ENCODE measurements around the gene MTHFD2L. TPM values are rescaled to one million over a fixed set of nuclear protein-coding genes. Genes with fewer than 3 reads are reported as not detected.

The MTHFD2L gene
- total RNA-seq, 1 experiment from 2014 or later = 11.6 TPM

DNA sequence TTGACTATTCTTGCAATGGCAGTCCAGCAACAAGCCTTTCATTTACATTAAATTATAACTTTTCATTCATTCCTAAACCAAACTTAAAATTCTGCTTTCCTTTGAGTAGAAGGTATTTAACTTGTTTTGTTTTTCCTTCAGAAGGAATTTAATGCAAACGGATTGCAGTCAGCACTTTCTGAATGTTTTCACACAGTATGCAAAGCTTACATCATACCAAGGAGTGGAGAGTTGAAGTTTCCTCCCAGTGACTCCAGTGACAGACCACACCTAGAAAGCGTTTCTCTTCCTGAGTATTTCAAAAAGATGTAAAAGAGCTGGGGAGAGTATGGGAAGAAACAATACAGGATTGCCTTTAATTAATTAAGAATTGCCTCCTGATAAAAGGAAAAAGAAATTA lies 158.5 kb downstream of the MTHFD2L start:
- Histone ChIP-seq H2BK20ac (ENCODE audit: low read depth, low read length, poor library complexity, severe bottlenecking) (no peak overlapping the region), H3K9ac (ENCODE audit: extremely low read depth, insufficient read length, low read length) (no peak overlapping the region), H3K23me2 (ENCODE audit: insufficient read length, low read depth, low read length, poor library complexity, severe bottlenecking) (no peaks in the 10 kb centered on the region), H3K4me2 (ENCODE audit: insufficient read depth, insufficient read length, low read length) (no peak overlapping the region), H3T11ph (ENCODE audit: low read length) (no peak overlapping the region), H4K20me1 (ENCODE audit: control insufficient read depth, insufficient read depth, insufficient read length) (no peaks in the 10 kb centered on the region), H3K18ac (ENCODE audit: insufficient read length, low read depth, low read length) (no peak overlapping the region), H4K8ac (replicated peaks; ENCODE audit: insufficient read length, low read depth, low read length) (no peak overlapping the region), H2AK5ac (ENCODE audit: insufficient read length, low read length) (no peak overlapping the region), H3K79me2 (ENCODE audit: insufficient read depth, low read length) (no peaks in the 10 kb centered on the region), H2BK12ac (ENCODE audit: insufficient read length, low read depth, low read length) (no peak overlapping the region), H3K79me1 (ENCODE audit: insufficient read depth, low read depth, low read length, poor library complexity, severe bottlenecking) (no peaks in the 10 kb centered on the region), H3K4me1 (ENCODE audit: insufficient read depth, low read length) (peaks cover 3% of the 10 kb centered on the region; the same call in 1 of the 2 replicates), H2BK120ac (ENCODE audit: low read depth, low read length, poor library complexity, severe bottlenecking) (no peak overlapping the region), H2BK15ac (ENCODE audit: low read depth, low read length) (no peak overlapping the region), H3K9me3 (ENCODE audit: control insufficient read depth, low read depth, low read length) (no peaks in the 10 kb centered on the region), H3K23ac (ENCODE audit: insufficient read length, low read depth, low read length) (no peak overlapping the region), H3K14ac (ENCODE audit: insufficient read depth, low read length) (no peak overlapping the region), H3K27me3 (ENCODE audit: insufficient read depth, low read length) (no peaks in the 10 kb centered on the region), H2AFZ (ENCODE audit: low read length) (no peak overlapping the region), H3K4ac (ENCODE audit: low read depth, low read length) (no peak overlapping the region), H2BK5ac (ENCODE audit: insufficient read length, low read length) (no peak overlapping the region), H4K5ac (ENCODE audit: insufficient read length, low read depth, low read length) (no peak overlapping the region), H3K27ac (ENCODE audit: insufficient read length, low read depth, low read length) (no peak overlapping the region), H4K91ac (ENCODE audit: insufficient read length, low read depth, low read length) (no peak overlapping the region), H3K56ac (ENCODE audit: insufficient read length, low read depth, low read length) (no peak overlapping the region)
- no peaks in the 10 kb centered on the region for H3K36me3 Mint-ChIP-seq (ENCODE audit: insufficient read depth in 1 of 3, low read depth in 3 of 3)
- no peaks in the 10 kb centered on the region for H3K27me3 Mint-ChIP-seq (ENCODE audit: low read depth)
- WGBS (ENCODE audit: extremely low coverage, insufficient read length, low lambda C conversion rate) = no CpG with 5 or more reads among the region's 2 CpGs
- H3K9me3 Mint-ChIP-seq = no peaks in the 10 kb centered on the region; a peak in 1 of 5 replicates
- no peak for DNase-seq
- no peak overlapping the region for H3K27ac Mint-ChIP-seq
- peaks cover 11 to 13% of the 10 kb centered on the region in 2 experiments for H3K4me1 Mint-ChIP-seq
- H3K4me3 Mint-ChIP-seq = no peak overlapping the region
- TF ChIP-seq, protein P1, sequence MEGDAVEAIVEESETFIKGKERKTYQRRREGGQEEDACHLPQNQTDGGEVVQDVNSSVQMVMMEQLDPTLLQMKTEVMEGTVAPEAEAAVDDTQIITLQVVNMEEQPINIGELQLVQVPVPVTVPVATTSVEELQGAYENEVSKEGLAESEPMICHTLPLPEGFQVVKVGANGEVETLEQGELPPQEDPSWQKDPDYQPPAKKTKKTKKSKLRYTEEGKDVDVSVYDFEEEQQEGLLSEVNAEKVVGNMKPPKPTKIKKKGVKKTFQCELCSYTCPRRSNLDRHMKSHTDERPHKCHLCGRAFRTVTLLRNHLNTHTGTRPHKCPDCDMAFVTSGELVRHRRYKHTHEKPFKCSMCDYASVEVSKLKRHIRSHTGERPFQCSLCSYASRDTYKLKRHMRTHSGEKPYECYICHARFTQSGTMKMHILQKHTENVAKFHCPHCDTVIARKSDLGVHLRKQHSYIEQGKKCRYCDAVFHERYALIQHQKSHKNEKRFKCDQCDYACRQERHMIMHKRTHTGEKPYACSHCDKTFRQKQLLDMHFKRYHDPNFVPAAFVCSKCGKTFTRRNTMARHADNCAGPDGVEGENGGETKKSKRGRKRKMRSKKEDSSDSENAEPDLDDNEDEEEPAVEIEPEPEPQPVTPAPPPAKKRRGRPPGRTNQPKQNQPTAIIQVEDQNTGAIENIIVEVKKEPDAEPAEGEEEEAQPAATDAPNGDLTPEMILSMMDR (conservative IDR thresholded peaks at IDR 0.05) = no peak

All from H9 (cell line).